Stimulated activated CD4-positive, alpha-beta T cell treated with anti-CD3 and anti-CD28 coated beads, Interleukin-1b, Interleukin-23, amount 100 ng/mL, for 4 hours (primary cell): ENCODE results near the gene UGT2B15.
"Not testable (repeated sequence)": the region's sequence is repeated elsewhere in the genome, so short reads cannot be mapped to it uniquely, and the experiment has no call there.

Source experiments
- DNase-seq, 2 donors: peaks; one replicate each; pipeline ENCODE4 v3.0.0-alpha.2; 2020; ENCODE audit warnings: low read depth in 2 of 2

Gene UGT2B15

GRCh38 chr4:68670479-68670939, at the start of gene UGT2B15:
UGT2B15 (minus strand) TSS chr4:68670652; CDS start chr4:68670618, 34 bp downstream.
- not testable (repeated sequence) for DNase-seq

DNA sequence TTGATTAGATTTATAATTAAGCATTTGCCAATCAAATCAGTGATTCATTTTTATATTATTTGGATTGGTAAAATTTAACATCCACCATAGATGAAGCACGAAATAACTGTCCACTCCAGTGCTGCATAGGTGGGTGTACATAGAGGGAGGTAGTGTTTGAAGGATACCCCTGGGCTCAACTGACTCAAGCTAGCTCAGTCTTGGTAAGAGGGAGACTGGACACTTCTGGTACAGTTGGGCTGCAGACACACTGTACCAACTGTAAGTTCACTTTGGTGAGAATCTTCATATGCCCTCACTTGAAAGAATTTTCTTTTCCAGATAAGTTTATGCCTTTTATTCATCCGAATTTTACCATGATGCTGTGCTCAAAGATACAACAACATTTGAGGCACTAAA, 48.6 kb upstream of the UGT2B15 start:
- no peak for DNase-seq

GRCh38 chr4:68718447-68719074, 48.1 kb upstream of the UGT2B15 start:
- DNase-seq = no peak

DNA sequence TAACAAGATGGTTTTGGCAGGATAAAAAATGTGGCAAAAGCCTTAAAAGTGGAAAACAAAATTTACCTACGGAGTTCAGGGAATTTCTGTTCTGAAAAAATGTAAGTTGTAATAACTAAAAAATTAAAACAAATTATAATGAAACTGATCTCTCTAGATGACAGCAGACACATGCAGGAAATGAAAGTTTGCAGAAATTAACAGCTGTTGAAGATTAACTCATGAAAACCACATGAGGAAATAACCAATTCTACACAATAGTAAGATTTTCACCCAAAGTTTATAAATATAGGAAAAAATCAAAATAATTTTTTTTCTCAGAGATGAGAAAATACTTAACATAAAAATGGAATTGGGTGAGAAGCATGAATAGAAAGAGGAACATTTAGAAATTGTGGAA, 47.5 kb upstream of the UGT2B15 start:
- DNase-seq = no peak

- DNase-seq = no peak
These were observed 43.9 kb upstream of the UGT2B15 start for GRCh38 chr4:68714400-68714799.

DNA sequence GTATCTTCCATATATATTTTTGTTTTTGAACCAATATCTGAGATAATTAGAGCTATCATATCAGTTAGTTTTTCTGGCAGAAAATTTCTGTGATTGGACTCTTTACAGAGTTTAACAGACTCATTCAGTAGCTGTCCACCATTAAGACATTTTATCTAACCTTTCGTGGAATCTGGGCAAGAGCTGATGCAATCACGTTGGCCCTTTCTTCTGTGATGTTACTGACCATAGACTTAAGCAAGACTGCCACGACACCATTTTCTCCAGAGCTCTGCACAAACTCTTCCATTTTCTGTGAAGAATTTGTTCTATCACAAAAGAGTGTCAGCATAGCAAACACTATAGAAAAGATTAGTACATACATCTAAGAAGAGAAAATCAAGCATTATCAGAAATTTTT, 41.8 kb upstream of the UGT2B15 start:
- no peak for DNase-seq

- DNase-seq = no peak
These were observed 38.1 kb upstream of the UGT2B15 start for GRCh38 chr4:68708566-68708965.

- not testable (repeated sequence) for DNase-seq
These were observed 32.7 kb upstream of the UGT2B15 start for GRCh38 chr4:68703168-68703567.

- no peak for DNase-seq
These were observed 29.7 kb upstream of the UGT2B15 start for GRCh38 chr4:68700152-68700551.

DNA sequence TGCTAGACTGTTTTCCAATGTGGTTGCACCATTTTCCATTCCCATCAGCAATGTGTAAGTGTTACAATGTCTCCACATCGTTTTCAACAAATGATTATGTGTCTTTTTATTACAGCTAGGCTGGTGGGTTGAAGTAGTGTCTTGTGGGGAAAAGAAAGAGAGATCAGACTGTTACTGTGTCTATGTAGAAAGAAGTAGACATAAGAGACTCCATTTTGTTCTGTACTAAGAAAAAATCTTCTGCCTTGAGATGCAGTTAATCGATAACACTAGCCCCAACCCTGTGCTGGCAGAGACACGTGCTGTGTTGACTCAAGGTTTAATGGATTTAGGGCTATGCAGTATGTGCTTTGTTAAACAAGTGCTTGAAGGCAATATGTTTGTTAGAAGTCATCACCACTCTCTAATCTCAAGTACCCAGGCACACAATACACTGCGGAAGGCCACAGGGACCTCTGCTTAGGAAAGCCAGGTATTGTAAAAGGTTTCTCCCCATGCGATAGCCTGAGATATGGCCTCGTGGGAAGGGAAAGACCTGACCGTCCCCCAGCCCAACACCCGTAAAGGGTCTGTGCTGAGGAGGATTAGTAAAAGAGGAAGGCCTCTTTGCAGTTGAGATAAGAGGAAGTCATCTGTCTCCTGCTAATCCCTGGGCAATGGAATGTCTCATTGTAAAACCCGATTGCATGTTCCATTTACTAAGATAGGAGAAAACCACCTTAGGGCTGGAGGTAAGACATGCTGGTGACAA, 23.0 kb upstream of the UGT2B15 start:
- DNase-seq = no peak

- no peak for DNase-seq
These were observed 20.7 kb upstream of the UGT2B15 start for GRCh38 chr4:68691186-68691585.

GRCh38 chr4:68683034-68683433, 12.6 kb upstream of the UGT2B15 start:
- no peak for DNase-seq

DNA sequence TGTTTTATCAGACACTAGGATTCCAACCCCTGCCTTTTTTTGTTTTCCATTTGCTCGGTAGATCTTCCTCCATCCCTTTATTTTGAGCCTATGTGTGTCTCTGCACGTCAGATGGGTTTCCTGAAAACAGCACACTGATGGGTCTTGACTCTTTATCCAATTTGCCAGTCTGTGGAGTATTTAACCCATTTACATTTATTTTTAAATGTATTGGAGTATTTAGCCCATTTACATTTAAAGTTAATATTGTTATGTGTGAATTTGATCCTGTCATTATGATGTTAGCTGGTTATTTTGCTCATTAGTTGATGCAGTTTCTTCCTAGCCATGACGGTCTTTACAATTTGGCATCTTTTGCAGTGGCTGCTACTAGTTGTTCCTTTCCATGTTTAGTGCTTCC, 10.8 kb upstream of the UGT2B15 start:
- not testable (repeated sequence) for DNase-seq

DNA sequence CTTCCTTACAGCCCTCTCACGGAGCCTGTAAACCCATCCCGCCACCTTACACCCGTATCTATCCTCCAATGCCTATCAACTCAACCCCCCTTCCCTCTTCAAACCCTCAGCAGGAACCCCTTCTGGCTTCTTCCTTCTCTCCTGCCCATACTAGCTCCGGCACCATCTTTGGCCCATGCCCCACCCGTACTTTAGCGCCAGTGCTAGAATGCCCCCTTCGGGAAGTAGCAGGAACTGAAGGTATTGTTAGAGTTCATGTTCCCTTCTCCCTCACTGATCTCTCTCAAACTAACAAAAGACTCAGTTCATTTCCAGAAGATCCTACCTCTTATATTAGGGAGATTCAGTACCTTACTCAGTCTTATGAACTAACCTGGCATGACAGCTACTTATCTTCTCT, 2.7 kb upstream of the UGT2B15 start:
- no peak for DNase-seq

DNA sequence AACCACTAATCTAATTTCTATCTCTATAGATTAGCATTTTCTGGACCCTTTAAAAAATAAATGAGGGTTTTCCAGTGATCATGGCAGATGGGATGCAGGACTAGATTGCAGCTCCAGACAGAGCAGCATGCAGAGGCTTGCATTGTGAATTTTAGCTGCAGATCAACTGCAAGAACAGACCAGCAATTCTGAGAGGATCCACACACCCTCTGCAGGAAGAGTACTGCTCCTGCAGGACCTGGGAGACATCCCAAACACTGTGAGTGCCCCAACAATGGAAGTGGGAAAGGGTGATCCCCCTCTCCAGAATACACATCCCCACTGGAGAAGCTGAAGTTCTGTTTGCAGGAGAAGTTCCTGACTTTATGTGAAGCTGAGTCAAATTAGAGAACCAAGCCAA, 765 bp upstream of the UGT2B15 start:
- not testable (repeated sequence) for DNase-seq

DNA sequence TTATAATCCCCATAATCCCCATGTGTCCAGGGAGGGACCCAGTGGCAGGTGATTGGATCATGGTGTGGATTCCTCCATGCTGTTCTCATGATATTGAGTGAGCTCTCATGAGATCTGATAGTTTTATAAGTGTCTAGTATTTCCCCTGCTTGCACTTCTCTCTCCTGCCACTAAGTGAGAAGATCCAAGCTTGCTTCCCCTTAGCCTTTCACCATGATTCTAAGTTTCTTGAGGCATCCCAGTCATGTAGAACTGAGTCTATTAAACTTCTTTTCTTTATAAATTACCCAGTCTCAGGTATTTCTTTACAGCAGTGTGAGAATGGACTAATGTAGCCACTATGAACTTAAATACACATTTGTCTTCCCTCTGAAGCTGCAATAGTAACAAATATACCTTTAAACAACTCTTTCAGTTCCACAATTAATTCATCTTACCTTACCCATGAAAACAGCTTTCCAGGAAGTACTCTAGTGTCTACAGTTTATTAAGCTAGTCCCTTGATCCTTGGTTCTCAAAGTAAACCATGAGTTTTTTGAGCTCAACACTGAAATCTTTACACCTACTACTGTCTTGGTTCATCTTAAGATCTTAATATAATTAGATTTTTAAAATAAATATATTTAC, 1.8 kb downstream of the UGT2B15 start:
- DNase-seq = not testable (repeated sequence)

GRCh38 chr4:68667551-68667950, 2.9 kb downstream of the UGT2B15 start:
- not testable (repeated sequence) for DNase-seq

DNA sequence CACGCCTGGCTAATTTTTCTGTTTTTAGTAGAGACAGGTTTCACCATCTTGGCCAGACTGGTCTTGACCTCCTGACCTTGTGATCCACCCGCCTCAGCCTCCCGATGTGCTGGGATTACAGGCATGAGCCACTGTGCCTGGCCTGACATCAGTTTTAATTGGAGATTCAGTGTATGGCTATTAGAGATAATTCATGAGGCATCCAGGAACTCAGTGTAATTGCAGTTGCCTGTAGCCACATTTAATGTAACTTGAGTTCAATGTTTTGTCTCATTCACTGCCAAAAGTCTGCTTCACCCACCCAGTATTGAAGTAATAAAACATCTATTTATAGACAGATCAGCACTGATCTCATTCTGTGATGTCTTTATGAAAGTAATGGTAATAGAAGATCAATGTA, 5.7 kb downstream of the UGT2B15 start:
- not testable (repeated sequence) for DNase-seq

GRCh38 chr4:68662836-68663574, 7.4 kb downstream of the UGT2B15 start:
- DNase-seq = not testable (repeated sequence)

DNA sequence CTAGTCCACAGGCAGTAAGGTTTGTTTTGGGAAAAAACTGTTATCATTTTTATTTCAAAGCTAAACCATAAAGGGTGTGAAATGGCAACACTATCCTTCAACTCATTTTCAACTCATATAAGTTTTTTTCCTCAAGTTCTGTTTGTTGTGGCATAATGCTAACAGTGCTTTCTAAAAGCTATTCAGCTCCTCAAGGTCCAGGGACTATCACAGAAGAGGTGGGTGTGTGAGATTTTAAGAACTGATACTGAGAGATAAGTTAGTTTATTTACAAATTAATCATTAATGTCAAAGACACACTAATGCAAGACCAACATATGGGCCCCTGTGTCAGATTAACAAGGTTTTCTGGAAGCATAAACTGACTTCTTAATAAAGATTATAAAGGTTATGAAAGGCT, 11.8 kb downstream of the UGT2B15 start:
- DNase-seq = no peak

- DNase-seq = not testable (repeated sequence)
These were observed 13.3 kb downstream of the UGT2B15 start for GRCh38 chr4:68657022-68657594.
